Pancreas (tissue), 10 donors: Measurements from ENCODE around the gene RAC2. TPM values are rescaled to one million over a fixed set of nuclear protein-coding genes. Genes with fewer than 3 reads are reported as not detected.

Experiments
- ATAC-seq, 4 donors: fragments of 200-7000 bp; cut with Tn5 transposase; one replicate each; pipeline versions ENCODE4 v1.8.0 to v1.9.1; 2020; ENCODE audit warnings: mild to moderate bottlenecking in 4 of 4, moderate library complexity in 4 of 4
- DNase-seq, 6 donors: peaks; one replicate each; pipeline ENCODE4 v3.0.0-alpha.2; 2020
- FAIRE-seq: peaks from 2 replicates; lab custom pipeline; 2012; peaks lifted over from hg19 to GRCh38; lab: Jason Lieb, UNC
- H3K27ac ChIP-seq, 4 donors: fragments of 200-600 bp; sonication (generic); 1 replicate in 3 of 4; 2 replicates in 1 of 4; pipeline versions ENCODE4 v1.5.0 to v1.8.0; 2020
- H3K27me3 ChIP-seq, 4 donors: fragments of 200-600 bp; one replicate each; pipeline ENCODE4 v1.8.0; 2021
- H3K36me3 ChIP-seq, 3 donors: fragments of 200-600 bp; sonication (generic) in 1 of 3; one replicate each; pipeline versions ENCODE4 v1.5.0 to v1.8.0; 2020 to 2021
- H3K4me1 ChIP-seq, 3 donors: fragments of 200-600 bp; one replicate each; pipeline ENCODE4 v1.8.0; 2021
- H3K4me3 ChIP-seq, 4 donors: fragments of 200-600 bp; sonication (generic) in 2 of 4; one replicate each; pipeline versions ENCODE4 v1.5.0 to v1.8.0; 2020 to 2021
- H3K9me3 ChIP-seq, 4 donors: fragments of 200-600 bp; one replicate each; pipeline ENCODE4 v1.8.0; 2021
- CTCF ChIP-seq, 4 donors: fragments of 200-600 bp; sonication (generic) in 3 of 4; IDR thresholded peaks; one replicate each; pipeline versions ENCODE4 v1.5.0 to v1.8.0; 2021; ENCODE audit warnings: antibody characterized with exemption in 4 of 4
- WGBS, 2 donors: extraction: QIAGEN DNeasy Blood & Tissue Kit; methylation state at CpG; one replicate each; pipeline ENCODE4 v1.1.7; 2013; 5-methylcytosine and 5-hydroxymethylcytosine counted together
- intact Hi-C, 3 donors: fragments of 100-400 bp; cut with DNase I; formaldehyde crosslinking; loops; one replicate each; pipeline versions ENCODE4 v1.11.1 to v1.14.2; 2022
- polyA plus RNA-seq, 2 donors: library from polyadenylated mRNA; stranded (reverse); fragments of 200-250 nt; gene quantifications; one replicate each; pipeline ENCODE4 v1.2.3, GENCODE V29; 2013
- total RNA-seq, 6 donors: library from RNA; stranded (reverse); fragmentation: NEBNext Ultra II Directional in 4 of 6; extraction: Animal tissue kit (Norgen Biotek cat#: 25700) in 4 of 6; gene quantifications; one replicate each; pipeline versions ENCODE4 v1.2.1 to v1.2.4, GENCODE V29; 2021 to 2023
- donor health status: healthy with polysubstance abuse.
- donor health status: DM: no; HTN: no; CAD: no; lungs with moderate emphysema.
- donor health status: DM: no; HTN: no; CAD: no.
- donor health status: control.
- donor health status: control.
- donor health status: Bipolar disorder and iron deficiency.
- donor health status: DM: yes; HTN: yes; CAD: no.
- donor health status: DM: no; HTN: no; CAD: no.
- donor health status: DM: no; HTN: no; CAD: no.
- donor health status: DM: yes; HTN: yes; CAD: no.

The RAC2 gene
- total and polyA plus RNA-seq, 8 donors = 0.91 to 12.8 (median 3.0) TPM

- no peak overlapping the region for H3K4me3 ChIP-seq
- 75 to 82% methylated on average over 6 to 7 of the region's 7 CpGs for WGBS, 2 donors
- no peak overlapping the region for H3K27ac ChIP-seq
- DNase-seq = no peak
- FAIRE-seq = no peak
- H3K4me1 ChIP-seq = no peaks in the 10 kb centered on the region
- no peaks in the 10 kb centered on the region for H3K27me3 ChIP-seq
- intact Hi-C loops = loop anchor here in 2 of 3 donors (10.0 kb wide), 1 partner anchor 134 kb away; no protein-coding TSS in a partner anchor
- no peaks in the 10 kb centered on the region for H3K36me3 ChIP-seq
- TF ChIP-seq CTCF (IDR thresholded peaks at IDR 0.05) = no peak
- no peak for ATAC-seq
- no peaks in the 10 kb centered on the region for H3K9me3 ChIP-seq
Observed at GRCh38 chr22:37208401-37209139, 35.5 kb downstream of the RAC2 start.

DNA sequence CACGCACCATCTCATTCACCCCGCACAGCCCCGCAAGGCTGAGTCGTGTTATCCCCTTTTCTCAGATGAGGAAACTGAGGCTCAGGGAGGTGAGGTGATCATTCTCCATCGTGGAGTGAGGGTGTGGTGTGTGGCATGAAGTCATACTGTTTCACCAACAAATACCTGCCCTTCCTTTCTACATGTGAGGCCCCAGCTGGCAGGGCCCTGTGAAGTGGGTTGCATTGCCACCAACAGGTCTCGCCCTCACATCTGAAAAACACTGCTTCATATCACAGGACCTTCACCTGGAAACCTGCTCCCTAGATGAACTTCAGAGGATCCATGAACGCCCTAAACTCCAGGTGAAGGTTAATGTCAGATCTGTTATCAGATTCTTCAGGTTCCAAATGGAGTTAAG lies 36.1 kb downstream of the RAC2 start:
- Histone ChIP-seq H3K27me3 (no peaks in the 10 kb centered on the region), H3K9me3 (no peaks in the 10 kb centered on the region), H3K27ac (no peak overlapping the region), H3K4me1 (no peaks in the 10 kb centered on the region), H3K36me3 (no peaks in the 10 kb centered on the region), H3K4me3 (no peak overlapping the region)
- ATAC-seq (no peak), DNase-seq (no peak), FAIRE-seq (no peak)
- TF ChIP-seq CTCF (IDR thresholded peaks at IDR 0.05) = no peak
- intact Hi-C loops = loop anchor here in 2 of 3 donors (10.0 kb wide), 1 partner anchor 133 kb away; no protein-coding TSS in a partner anchor
- WGBS, 2 donors = 78 to 80% methylated on average over 7 of the region's 7 CpGs

DNA sequence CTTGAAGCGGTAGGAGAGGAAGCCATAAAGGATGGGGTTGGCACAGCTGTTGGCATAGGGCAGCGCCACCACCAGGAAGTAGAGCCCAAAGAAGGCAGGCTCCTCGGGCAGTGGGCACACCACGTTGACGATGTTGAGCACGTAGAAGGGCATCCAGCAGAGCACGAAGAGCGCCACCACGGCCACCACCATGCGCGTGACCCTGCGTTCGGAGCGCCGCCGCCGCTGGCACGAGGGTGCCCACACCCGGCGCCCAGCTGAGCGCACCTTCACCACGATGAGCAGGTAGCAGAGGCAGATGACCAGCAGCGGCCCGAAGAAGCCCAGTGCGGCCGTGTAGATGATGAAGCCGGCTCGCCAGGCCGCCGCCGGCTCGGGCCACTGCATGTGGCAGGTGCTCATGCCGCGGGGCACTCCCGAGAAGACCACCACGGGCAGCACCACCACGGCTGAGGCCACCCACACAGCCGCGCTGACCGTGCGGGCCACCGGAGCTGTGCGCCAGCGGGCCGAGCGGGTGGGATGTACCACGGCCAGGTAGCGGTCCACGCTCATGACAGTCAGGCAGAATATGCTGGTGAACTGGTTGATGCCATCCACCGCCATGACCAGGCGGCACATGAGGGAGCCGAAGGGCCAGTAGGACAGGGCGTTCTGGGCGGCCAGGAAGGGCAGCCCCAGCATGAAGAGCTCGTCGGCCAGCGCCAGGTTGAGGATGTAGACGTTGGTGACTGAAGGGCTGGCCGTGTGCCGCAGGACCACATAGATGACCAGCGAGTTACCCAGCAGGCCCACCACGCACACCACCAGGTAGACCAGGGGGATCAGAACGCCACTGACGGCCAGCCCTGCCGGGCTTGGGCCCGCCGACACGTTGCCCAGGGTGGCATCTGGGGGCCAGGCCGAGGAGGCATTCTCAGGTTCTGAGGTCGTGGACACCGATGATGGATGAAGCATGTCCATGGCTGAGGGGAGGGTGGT lies 36.9 kb downstream of the RAC2 start:
- intact Hi-C loops = loop anchor here in 2 of 3 donors (10.0 kb wide), 1 partner anchor 132 kb away; no protein-coding TSS in a partner anchor
- no peak for TF ChIP-seq CTCF (IDR thresholded peaks at IDR 0.05)
- ATAC-seq = no peak
- H3K27ac ChIP-seq = no peak overlapping the region
- 85 to 86% methylated on average over 67 to 71 of the region's 71 CpGs for WGBS, 2 donors
- H3K27me3 ChIP-seq = no peaks in the 10 kb centered on the region
- no peaks in the 10 kb centered on the region for H3K36me3 ChIP-seq
- H3K9me3 ChIP-seq = no peaks in the 10 kb centered on the region
- no peaks in the 10 kb centered on the region for H3K4me1 ChIP-seq
- FAIRE-seq = no peak
- no peak overlapping the region for H3K4me3 ChIP-seq
- DNase-seq = no peak

DNA sequence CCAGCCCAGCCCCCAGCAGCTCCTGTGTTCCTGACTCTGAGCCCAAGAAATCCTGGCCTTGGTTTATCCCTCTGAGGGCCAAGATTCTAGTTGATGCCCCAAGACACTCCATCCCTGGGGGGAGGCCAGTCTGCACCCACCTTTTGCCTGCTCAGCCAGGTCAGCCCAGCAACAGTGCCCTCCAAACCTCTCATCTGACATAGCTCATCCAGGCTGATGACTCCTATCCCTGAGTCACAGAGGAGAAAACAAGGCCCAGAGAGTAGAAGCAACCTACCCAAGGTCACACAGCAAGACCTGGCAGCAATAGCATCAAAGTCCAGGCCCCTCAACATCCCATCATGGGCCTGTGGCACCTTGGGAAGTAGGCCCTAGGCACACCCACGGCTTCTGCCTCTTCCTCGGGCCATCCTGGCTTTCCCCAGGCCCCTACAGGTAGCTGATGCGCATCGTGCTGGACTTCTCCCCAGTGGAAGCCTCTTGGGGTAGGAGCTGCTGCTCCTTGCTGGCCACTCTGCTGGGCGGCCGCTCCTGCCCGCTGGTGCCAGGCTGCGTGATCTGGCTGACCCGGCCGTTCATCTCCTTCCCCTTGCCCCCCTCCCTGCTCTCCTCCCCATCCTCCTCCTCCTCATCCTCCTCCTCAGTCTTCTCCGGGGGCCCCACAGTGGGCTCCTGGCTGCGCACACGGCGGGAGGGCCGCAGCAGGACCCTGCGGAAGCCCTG lies 37.8 kb downstream of the RAC2 start:
- H3K9me3 ChIP-seq = no peaks in the 10 kb centered on the region
- no peaks in the 10 kb centered on the region for H3K4me1 ChIP-seq
- WGBS, 2 donors = 80 to 90% methylated on average over 15 to 16 of the region's 16 CpGs
- intact Hi-C loops = loop anchor here in 2 of 3 donors (10.0 kb wide), 1 partner anchor 131 kb away; no protein-coding TSS in a partner anchor
- FAIRE-seq = no peak
- DNase-seq = no peak
- no peaks in the 10 kb centered on the region for H3K36me3 ChIP-seq
- ATAC-seq = no peak
- no peak for TF ChIP-seq CTCF (IDR thresholded peaks at IDR 0.05)
- H3K4me3 ChIP-seq = no peak overlapping the region
- no peak overlapping the region for H3K27ac ChIP-seq
- no peaks in the 10 kb centered on the region for H3K27me3 ChIP-seq
